H9 (cell line): ENCODE measurements around the gene SLC25A48. TPM values are rescaled to one million over a fixed set of nuclear protein-coding genes. Genes with fewer than 3 reads are reported as not detected.

ENCODE experiments used
- DNase-seq: peaks from one replicate; pipeline ENCODE4 v3.0.0-alpha.2; 2017
- H2AFZ ChIP-seq: one replicate; pipeline ENCODE4 v1.6.1; 2013; ENCODE audit warnings: mild to moderate bottlenecking, low read length, control low read depth, moderate library complexity
- H2AK5ac ChIP-seq: 2 replicates; pipeline ENCODE4 v1.6.1; 2013; ENCODE audit warnings: low read length, control low read depth, mixed read lengths; ENCODE audit not compliant: insufficient read length
- H2BK120ac ChIP-seq: one replicate; pipeline ENCODE4 v1.6.1; 2013; ENCODE audit warnings: low read depth, mild to moderate bottlenecking, low read length, control low read depth, inconsistent platforms; ENCODE audit not compliant: poor library complexity, severe bottlenecking
- H2BK12ac ChIP-seq: 2 replicates; pipeline ENCODE4 v1.6.1; 2013; ENCODE audit warnings: low read length, control low read depth, mixed read lengths, low read depth; ENCODE audit not compliant: insufficient read length
- H2BK15ac ChIP-seq: 2 replicates; pipeline ENCODE4 v1.6.1; 2013; ENCODE audit warnings: low read depth, low read length, control low read depth
- H2BK20ac ChIP-seq: one replicate; pipeline ENCODE4 v1.6.1; 2013; ENCODE audit warnings: low read depth, mild to moderate bottlenecking, low read length, control low read depth, inconsistent platforms; ENCODE audit not compliant: poor library complexity, severe bottlenecking
- H2BK5ac ChIP-seq: 2 replicates; pipeline ENCODE4 v1.6.1; 2013; ENCODE audit warnings: low read length, control low read depth, mixed read lengths; ENCODE audit not compliant: insufficient read length
- H3K14ac ChIP-seq: 2 replicates; pipeline ENCODE4 v1.6.1; 2013; ENCODE audit warnings: low read length, control low read depth; ENCODE audit not compliant: insufficient read depth
- H3K18ac ChIP-seq: 2 replicates; pipeline ENCODE4 v1.6.1; 2013; ENCODE audit warnings: low read depth, mild to moderate bottlenecking, mixed read lengths, low read length, control low read depth; ENCODE audit not compliant: insufficient read length
- H3K23ac ChIP-seq: 2 replicates; pipeline ENCODE4 v1.6.1; 2013; ENCODE audit warnings: low read length, control low read depth, mixed read lengths, low read depth; ENCODE audit not compliant: insufficient read length
- H3K23me2 ChIP-seq: 2 replicates; pipeline ENCODE4 v1.6.1; 2013; ENCODE audit warnings: low read depth, mild to moderate bottlenecking, mixed read lengths, low read length, control low read depth; ENCODE audit not compliant: insufficient read length, poor library complexity, severe bottlenecking
- H3K27ac ChIP-seq: 2 replicates; pipeline ENCODE4 v1.5.1; 2013; ENCODE audit warnings: low read length, control low read depth, mixed read lengths, low read depth; ENCODE audit not compliant: insufficient read length
- H3K27me3 ChIP-seq: 2 replicates; pipeline ENCODE4 v1.6.1; 2013; ENCODE audit warnings: low read length, control low read depth, inconsistent platforms; ENCODE audit not compliant: insufficient read depth
- H3K4ac ChIP-seq: 2 replicates; pipeline ENCODE4 v1.6.1; 2013; ENCODE audit warnings: low read depth, mild to moderate bottlenecking, control low read depth, inconsistent platforms, low read length, moderate library complexity
- H3K4me1 ChIP-seq: 2 replicates; pipeline ENCODE4 v1.6.1; 2013; ENCODE audit warnings: low read length, control low read depth, inconsistent platforms; ENCODE audit not compliant: insufficient read depth
- H3K4me2 ChIP-seq: 2 replicates; pipeline ENCODE4 v1.6.1; 2013; ENCODE audit warnings: low read length, control low read depth, mixed read lengths; ENCODE audit not compliant: insufficient read length, insufficient read depth
- H3K56ac ChIP-seq: 2 replicates; pipeline ENCODE4 v1.6.1; 2013; ENCODE audit warnings: low read depth, mild to moderate bottlenecking, mixed read lengths, low read length, control low read depth; ENCODE audit not compliant: insufficient read length
- H3K79me1 ChIP-seq: 2 replicates; pipeline ENCODE4 v1.6.1; 2013; ENCODE audit warnings: low read depth, mild to moderate bottlenecking, moderate library complexity, low read length, control low read depth, inconsistent platforms; ENCODE audit not compliant: insufficient read depth, poor library complexity, severe bottlenecking
- H3K79me2 ChIP-seq: 2 replicates; pipeline ENCODE4 v1.6.1; 2013; ENCODE audit warnings: low read length, control low read depth, inconsistent platforms; ENCODE audit not compliant: insufficient read depth
- H3K9ac ChIP-seq: 2 replicates; pipeline ENCODE4 v1.6.1; 2013; ENCODE audit warnings: low read length, control low read depth, mixed read lengths; ENCODE audit not compliant: insufficient read length; ENCODE audit errors: extremely low read depth
- H3K9me3 ChIP-seq: one replicate; pipeline ENCODE4 v1.6.1; 2013; ENCODE audit warnings: low read depth, low read length, inconsistent platforms; ENCODE audit not compliant: control insufficient read depth
- H3T11ph ChIP-seq: one replicate; pipeline ENCODE4 v1.6.1; 2013; ENCODE audit warnings: mild to moderate bottlenecking, low read length, control low read depth, inconsistent platforms
- H4K20me1 ChIP-seq: one replicate; pipeline ENCODE4 v1.6.1; 2013; ENCODE audit not compliant: control insufficient read depth, insufficient read length, insufficient read depth
- H4K5ac ChIP-seq: 2 replicates; pipeline ENCODE4 v1.6.1; 2013; ENCODE audit warnings: low read depth, mild to moderate bottlenecking, mixed read lengths, low read length, control low read depth; ENCODE audit not compliant: insufficient read length
- H4K8ac ChIP-seq: replicated peaks from 2 replicates; pipeline ENCODE4 v1.6.1; 2013; ENCODE audit warnings: low read length, control low read depth, mixed read lengths, low read depth; ENCODE audit not compliant: insufficient read length
- H4K91ac ChIP-seq: 2 replicates; pipeline ENCODE4 v1.6.1; 2013; ENCODE audit warnings: low read depth, mild to moderate bottlenecking, moderate library complexity, mixed read lengths, low read length, control low read depth; ENCODE audit not compliant: insufficient read length
- H3K27ac Mint-ChIP-seq, 3 experiments: 2 replicates in 2 of 3; 3 replicates in 1 of 3; pipeline ENCODE4 v1.8.0; 2020 to 2021; ENCODE audit warnings: mixed read lengths in 3 of 3, mild to moderate bottlenecking in 1 of 3, moderate library complexity in 1 of 3
- H3K27me3 Mint-ChIP-seq: 2 replicates; pipeline ENCODE4 v1.8.0; 2021; ENCODE audit warnings: low read depth, mild to moderate bottlenecking, moderate library complexity, mixed read lengths
- H3K36me3 Mint-ChIP-seq, 3 experiments: 2 replicates in 2 of 3; 3 replicates in 1 of 3; pipeline ENCODE4 v1.8.0; 2020 to 2021; ENCODE audit warnings: low read depth in 3 of 3, mixed read lengths in 3 of 3; ENCODE audit not compliant: insufficient read depth in 1 of 3
- H3K4me1 Mint-ChIP-seq, 2 experiments: 2 replicates each; pipeline ENCODE4 v1.8.0; 2020; ENCODE audit warnings: mixed read lengths in 2 of 2
- H3K4me3 Mint-ChIP-seq, 2 experiments: 2 replicates in 1 of 2; 3 replicates in 1 of 2; pipeline ENCODE4 v1.8.0; 2020 to 2021; ENCODE audit warnings: mild to moderate bottlenecking in 2 of 2, mixed read lengths in 2 of 2, moderate library complexity in 1 of 2
- H3K9me3 Mint-ChIP-seq, 2 experiments: 2 replicates in 1 of 2; 3 replicates in 1 of 2; pipeline ENCODE4 v1.8.0; 2020; ENCODE audit warnings: mild to moderate bottlenecking in 2 of 2, mixed read lengths in 2 of 2, moderate library complexity in 1 of 2
- WGBS: extraction: QIAGEN DNeasy Blood & Tissue Kit; methylation state at CpG from one replicate; pipeline ENCODE4 v1.1.7; 2013; ENCODE audit warnings: missing lambda C conversion rate, low lambda C conversion rate, mixed read lengths; ENCODE audit not compliant: insufficient read length; ENCODE audit errors: extremely low coverage; 5-methylcytosine and 5-hydroxymethylcytosine counted together
- total RNA-seq: library from RNA; stranded (reverse); gene quantifications from 2 replicates; pipeline ENCODE4 v1.2.1, GENCODE V29; 2021
- TF ChIP-seq, protein P1 (sequence below): fragments of 200-600 bp; sonication (generic); conservative IDR thresholded peaks from 3 replicates; pipeline ENCODE4 v1.8.0; 2021; ENCODE audit warnings: antibody characterized with exemption, mild to moderate bottlenecking

Gene SLC25A48
- total RNA-seq, 1 experiment from 2014 or later = 0.66 TPM

DNA sequence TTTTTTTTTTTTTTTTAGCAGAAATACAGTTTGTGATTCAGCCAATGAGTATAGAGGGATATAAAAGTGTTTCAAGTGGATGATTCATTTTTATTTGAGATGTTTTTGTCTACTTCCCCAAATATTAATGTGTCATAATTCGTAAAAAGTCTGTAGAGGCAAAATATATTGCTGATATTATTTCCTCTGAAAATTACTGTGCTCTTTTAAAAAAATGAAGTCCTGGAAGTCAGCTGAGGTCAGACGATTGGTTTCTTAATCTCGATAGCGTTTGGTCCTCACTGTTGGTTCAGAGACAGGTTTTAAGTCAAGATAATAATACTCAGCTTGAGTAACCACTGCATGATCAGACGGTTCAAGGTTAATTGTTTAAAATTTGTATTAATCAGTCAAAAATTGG is 41.7 kb downstream of the SLC25A48 start:
- Mint-ChIP-seq H3K27me3 (peaks cover 13% of the 10 kb centered on the region), H3K27ac (no peak overlapping the region), H3K4me3 (no peak overlapping the region), H3K36me3 (no peaks in the 10 kb centered on the region), H3K4me1 (peaks cover 10 to 12% of the 10 kb centered on the region in 2 experiments), H3K9me3 (no peaks in the 10 kb centered on the region)
- TF ChIP-seq, protein P1, sequence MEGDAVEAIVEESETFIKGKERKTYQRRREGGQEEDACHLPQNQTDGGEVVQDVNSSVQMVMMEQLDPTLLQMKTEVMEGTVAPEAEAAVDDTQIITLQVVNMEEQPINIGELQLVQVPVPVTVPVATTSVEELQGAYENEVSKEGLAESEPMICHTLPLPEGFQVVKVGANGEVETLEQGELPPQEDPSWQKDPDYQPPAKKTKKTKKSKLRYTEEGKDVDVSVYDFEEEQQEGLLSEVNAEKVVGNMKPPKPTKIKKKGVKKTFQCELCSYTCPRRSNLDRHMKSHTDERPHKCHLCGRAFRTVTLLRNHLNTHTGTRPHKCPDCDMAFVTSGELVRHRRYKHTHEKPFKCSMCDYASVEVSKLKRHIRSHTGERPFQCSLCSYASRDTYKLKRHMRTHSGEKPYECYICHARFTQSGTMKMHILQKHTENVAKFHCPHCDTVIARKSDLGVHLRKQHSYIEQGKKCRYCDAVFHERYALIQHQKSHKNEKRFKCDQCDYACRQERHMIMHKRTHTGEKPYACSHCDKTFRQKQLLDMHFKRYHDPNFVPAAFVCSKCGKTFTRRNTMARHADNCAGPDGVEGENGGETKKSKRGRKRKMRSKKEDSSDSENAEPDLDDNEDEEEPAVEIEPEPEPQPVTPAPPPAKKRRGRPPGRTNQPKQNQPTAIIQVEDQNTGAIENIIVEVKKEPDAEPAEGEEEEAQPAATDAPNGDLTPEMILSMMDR = no peak
- Histone ChIP-seq H3K27me3 (no peaks in the 10 kb centered on the region), H3K23ac (no peak overlapping the region), H3K79me1 (no peaks in the 10 kb centered on the region), H4K20me1 (no peaks in the 10 kb centered on the region), H3K9ac (no peak overlapping the region), H3T11ph (no peak overlapping the region), H4K8ac (no peak overlapping the region), H2AK5ac (no peak overlapping the region), H2BK20ac (no peak overlapping the region), H3K9me3 (no peaks in the 10 kb centered on the region), H2AFZ (no peak overlapping the region), H3K18ac (no peak overlapping the region), H3K27ac (no peak overlapping the region), H3K14ac (no peak overlapping the region), H2BK120ac (no peak overlapping the region), H4K91ac (no peak overlapping the region), H3K79me2 (no peaks in the 10 kb centered on the region), H2BK12ac (no peak overlapping the region), H3K4ac (no peak overlapping the region), H2BK15ac (no peak overlapping the region), H2BK5ac (no peak overlapping the region), H3K56ac (no peak overlapping the region), H3K4me2 (no peak overlapping the region), H3K23me2 (no peaks in the 10 kb centered on the region), H4K5ac (no peak overlapping the region), H3K4me1 (no peaks in the 10 kb centered on the region; the same call in 1 of the 2 replicates)
- WGBS = no CpG with 5 or more reads among the region's 5 CpGs
- no peak for DNase-seq
